ENCODE results near the gene FAM222A. TPM values are rescaled to one million over a fixed set of nuclear protein-coding genes. Genes with fewer than 3 reads are reported as not detected.

FAM222A gene
- total RNA-seq, 1 donor from 2014 or later: 0.58 TPM

DNA sequence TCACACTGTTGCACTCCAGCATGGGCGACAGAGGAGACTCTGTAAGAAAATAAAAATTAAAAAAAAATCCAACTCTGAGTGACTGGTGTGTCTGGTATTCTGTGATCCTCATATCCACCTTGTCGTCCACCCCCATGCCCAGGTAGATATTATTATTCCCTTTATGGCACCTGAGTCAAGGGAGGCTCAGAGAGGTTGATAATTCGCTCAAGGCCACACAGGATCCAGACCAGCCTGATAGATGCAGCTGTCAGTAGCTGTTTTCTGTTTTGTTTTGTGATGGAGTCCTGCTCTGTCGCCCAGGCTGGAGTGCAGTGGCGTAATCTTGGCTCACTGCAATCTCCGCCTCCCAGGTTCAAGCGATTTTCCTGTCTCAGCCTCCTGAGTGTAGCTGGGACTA is 14.8 kb upstream of the FAM222A start:
- Histone ChIP-seq H3K36me3 (ENCODE audit: control insufficient read depth, insufficient read depth, low read length) (no peaks in the 10 kb centered on the region), H3K27me3 (ENCODE audit: control insufficient read depth, insufficient read depth, low read length) (peaks cover 2% of the 10 kb centered on the region), H3K4me3 (ENCODE audit: low read depth, low read length) (no peak overlapping the region)
- DNase-seq (ENCODE audit: low read depth): no peak
- TF ChIP-seq, protein P1, sequence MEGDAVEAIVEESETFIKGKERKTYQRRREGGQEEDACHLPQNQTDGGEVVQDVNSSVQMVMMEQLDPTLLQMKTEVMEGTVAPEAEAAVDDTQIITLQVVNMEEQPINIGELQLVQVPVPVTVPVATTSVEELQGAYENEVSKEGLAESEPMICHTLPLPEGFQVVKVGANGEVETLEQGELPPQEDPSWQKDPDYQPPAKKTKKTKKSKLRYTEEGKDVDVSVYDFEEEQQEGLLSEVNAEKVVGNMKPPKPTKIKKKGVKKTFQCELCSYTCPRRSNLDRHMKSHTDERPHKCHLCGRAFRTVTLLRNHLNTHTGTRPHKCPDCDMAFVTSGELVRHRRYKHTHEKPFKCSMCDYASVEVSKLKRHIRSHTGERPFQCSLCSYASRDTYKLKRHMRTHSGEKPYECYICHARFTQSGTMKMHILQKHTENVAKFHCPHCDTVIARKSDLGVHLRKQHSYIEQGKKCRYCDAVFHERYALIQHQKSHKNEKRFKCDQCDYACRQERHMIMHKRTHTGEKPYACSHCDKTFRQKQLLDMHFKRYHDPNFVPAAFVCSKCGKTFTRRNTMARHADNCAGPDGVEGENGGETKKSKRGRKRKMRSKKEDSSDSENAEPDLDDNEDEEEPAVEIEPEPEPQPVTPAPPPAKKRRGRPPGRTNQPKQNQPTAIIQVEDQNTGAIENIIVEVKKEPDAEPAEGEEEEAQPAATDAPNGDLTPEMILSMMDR (IDR thresholded peaks at IDR 0.05; ENCODE audit: insufficient read depth, low read length, poor library complexity, severe bottlenecking): no peak

DNA sequence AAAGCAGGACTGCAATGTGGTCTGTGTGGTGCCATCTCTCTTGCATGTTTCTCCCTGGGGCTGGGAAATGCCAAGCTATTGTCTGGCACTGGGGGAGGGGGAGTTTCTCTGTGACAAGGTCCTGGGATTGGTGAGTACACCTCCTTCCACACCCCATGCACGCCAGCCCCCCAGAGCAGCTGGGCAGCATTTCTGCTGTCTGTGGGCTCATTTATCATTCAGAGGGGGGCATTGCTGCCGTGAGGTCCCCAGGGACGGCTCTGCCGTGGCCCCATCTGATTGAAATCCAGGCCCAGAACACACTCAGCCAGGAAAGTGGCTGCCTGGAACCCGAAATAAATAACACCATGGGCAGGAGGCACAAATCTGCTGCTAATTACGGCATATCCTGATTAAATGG is 12.6 kb upstream of the FAM222A start:
- no peaks in the 10 kb centered on the region for H3K27me3 ChIP-seq (ENCODE audit: control insufficient read depth, insufficient read depth, low read length)
- TF ChIP-seq, protein P1 (IDR thresholded peaks at IDR 0.05; ENCODE audit: insufficient read depth, low read length, poor library complexity, severe bottlenecking): no peak
- H3K4me3 ChIP-seq (ENCODE audit: low read depth, low read length): no peak overlapping the region
- no peak for DNase-seq (ENCODE audit: low read depth)
- H3K36me3 ChIP-seq (ENCODE audit: control insufficient read depth, insufficient read depth, low read length): no peaks in the 10 kb centered on the region

DNA sequence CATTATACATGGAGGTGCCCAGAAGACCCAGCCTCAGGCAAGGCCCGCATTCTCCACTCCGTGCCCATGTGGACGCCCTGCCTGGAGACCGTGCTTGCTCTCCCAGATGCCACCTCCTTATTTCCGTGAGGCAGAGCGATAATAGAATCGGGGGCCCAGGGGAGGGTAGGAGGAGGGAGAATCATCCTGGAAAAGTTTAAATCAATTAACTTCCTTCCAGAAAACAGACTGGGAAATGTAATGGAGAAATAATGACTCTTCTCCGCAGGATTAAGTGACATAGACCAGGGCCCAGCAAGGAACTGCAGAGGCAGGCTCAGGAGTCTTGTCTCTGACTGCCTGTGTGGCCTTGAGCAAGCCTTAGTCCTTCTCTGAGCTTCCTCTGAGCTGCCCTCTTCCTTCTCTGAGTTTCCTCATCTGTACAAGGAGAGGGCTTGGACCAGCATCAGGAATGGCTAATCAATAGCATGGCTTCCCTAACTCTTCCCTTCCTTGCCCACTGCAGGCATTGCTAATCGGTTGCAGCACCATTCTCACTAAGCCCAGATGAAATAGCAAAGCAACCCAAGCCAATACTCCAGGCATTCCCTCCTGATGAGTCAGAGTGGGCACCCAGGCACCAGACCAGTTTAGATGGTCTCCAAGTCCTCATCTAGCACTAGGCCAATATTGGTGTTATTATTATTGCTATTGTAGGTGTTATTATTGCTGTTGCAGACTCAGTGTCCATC is 11.3 kb upstream of the FAM222A start:
- Histone ChIP-seq H3K27me3 (ENCODE audit: control insufficient read depth, insufficient read depth, low read length) (peaks cover 5% of the 10 kb centered on the region), H3K36me3 (ENCODE audit: control insufficient read depth, insufficient read depth, low read length) (no peaks in the 10 kb centered on the region), H3K4me3 (ENCODE audit: low read depth, low read length) (no peak overlapping the region)
- TF ChIP-seq, protein P1 (IDR thresholded peaks at IDR 0.05; ENCODE audit: insufficient read depth, low read length, poor library complexity, severe bottlenecking): no peak
- DNase-seq (ENCODE audit: low read depth): no peak

DNA sequence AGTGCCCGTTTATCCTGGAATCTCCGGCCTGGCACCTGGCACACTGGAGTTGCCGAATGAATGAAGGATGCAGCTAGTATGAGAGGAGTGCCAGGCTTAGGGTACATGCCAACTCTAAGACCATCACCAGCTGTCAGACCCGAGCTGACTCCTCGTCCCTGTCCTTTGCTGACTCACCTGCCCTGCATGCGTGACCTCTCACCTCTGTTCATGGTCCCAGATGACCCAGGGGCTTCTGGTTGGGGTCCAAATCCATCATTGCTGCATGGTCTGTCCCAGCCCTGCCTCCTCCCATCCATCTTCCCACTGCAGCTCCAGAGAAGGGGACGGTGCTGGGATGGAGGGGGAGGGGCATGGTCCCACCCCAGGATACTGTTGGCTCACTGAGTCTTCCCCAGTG is 9.9 kb upstream of the FAM222A start:
- no peaks in the 10 kb centered on the region for H3K36me3 ChIP-seq (ENCODE audit: control insufficient read depth, insufficient read depth, low read length)
- no peak for DNase-seq (ENCODE audit: low read depth)
- H3K4me3 ChIP-seq (ENCODE audit: low read depth, low read length): no peak overlapping the region
- TF ChIP-seq, protein P1 (IDR thresholded peaks at IDR 0.05; ENCODE audit: insufficient read depth, low read length, poor library complexity, severe bottlenecking): no peak
- H3K27me3 ChIP-seq (ENCODE audit: control insufficient read depth, insufficient read depth, low read length): peaks cover 5% of the 10 kb centered on the region

DNA sequence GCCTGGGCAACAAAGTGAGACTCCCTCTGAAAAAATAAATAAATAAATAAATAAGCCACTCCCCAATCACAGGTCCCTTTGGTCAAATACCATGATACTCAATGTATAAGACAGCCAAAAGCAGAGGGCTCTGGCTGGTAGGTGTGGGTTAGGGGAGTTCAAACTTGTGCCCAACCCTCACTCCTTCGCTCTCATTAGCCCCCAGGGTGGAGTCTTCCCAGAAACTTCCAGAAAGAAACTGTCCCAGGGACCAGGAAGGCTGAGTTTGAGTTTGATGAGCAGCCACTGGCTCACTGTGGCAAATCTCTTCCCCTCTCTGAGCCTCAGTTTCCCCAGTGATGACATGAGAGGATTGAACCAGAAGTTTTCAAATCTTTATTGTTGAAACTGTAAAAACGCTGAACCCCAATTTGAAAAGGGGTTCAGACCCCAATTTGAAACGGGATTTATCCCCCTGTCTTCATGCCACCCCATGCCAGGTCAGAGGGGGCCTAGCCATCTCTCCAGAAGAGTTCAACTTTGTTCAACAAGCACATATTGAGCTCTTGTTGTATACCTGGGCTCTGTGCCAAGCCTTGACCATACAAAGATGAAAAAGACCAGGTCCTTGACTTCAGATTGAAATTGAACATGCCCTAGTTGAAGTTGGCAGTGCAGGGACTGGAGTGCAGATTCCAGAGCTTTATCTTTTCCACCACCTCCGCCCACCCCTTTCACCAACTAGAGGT is 9.1 kb upstream of the FAM222A start:
- no peak for DNase-seq (ENCODE audit: low read depth)
- H3K4me3 ChIP-seq (ENCODE audit: low read depth, low read length): no peak overlapping the region
- H3K27me3 ChIP-seq (ENCODE audit: control insufficient read depth, insufficient read depth, low read length): peaks cover 5% of the 10 kb centered on the region
- no peaks in the 10 kb centered on the region for H3K36me3 ChIP-seq (ENCODE audit: control insufficient read depth, insufficient read depth, low read length)
- TF ChIP-seq, protein P1 (IDR thresholded peaks at IDR 0.05; ENCODE audit: insufficient read depth, low read length, poor library complexity, severe bottlenecking): no peak
